A549 (cell line): ENCODE data around the gene ANKRD17.

ENCODE experiments used
- CEBPB ChIP-seq, 2 experiments: fragments of >200 bp in 1 of 2; sonication (Bioruptor Twin) in 1 of 2; formaldehyde crosslinking in 1 of 2; IDR thresholded peaks; 2 replicates each; pipeline ENCODE4 v1.6.1; 2012 to 2016
- CTCF ChIP-seq: fragments of >200 bp; sonication (Bioruptor Twin); formaldehyde crosslinking; IDR thresholded peaks from 3 replicates; pipeline ENCODE4 v1.5.1; 2016
- E2F6 ChIP-seq: IDR thresholded peaks from 2 replicates; pipeline ENCODE4 v1.6.1; 2012; ENCODE audit warnings: low read depth, borderline replicate concordance
- FOXS1 ChIP-seq: fragments of 250-450 bp; sonication (Bioruptor Pico); IDR thresholded peaks from 2 replicates; pipeline ENCODE4 v1.5.0; 2020; ENCODE audit warnings: mild to moderate bottlenecking, moderate library complexity
- MAZ ChIP-seq: fragments of 150-350 bp; IDR thresholded peaks from 2 replicates; pipeline ENCODE4 v1.6.1; 2014; ENCODE audit warnings: antibody characterized with exemption, low read depth, low read length, borderline replicate concordance
- PBX3 ChIP-seq: IDR thresholded peaks from 2 replicates; pipeline ENCODE4 v1.6.1; 2012
- POLR2A ChIP-seq: IDR thresholded peaks from 2 replicates; pipeline ENCODE4 v1.6.1; 2012; ENCODE audit warnings: mild to moderate bottlenecking, low read length
- RCOR1 ChIP-seq: fragments of 150-350 bp; IDR thresholded peaks from 2 replicates; pipeline ENCODE4 v1.6.1; 2014; ENCODE audit warnings: antibody characterized with exemption, low read length, low read depth
- REST ChIP-seq: fragments of 200-600 bp; sonication (generic); IDR thresholded peaks from 2 replicates; pipeline ENCODE4 v1.6.1; 2016; ENCODE audit warnings: antibody characterized with exemption, mild to moderate bottlenecking, moderate library complexity
- TP53 ChIP-seq: fragments of 250-450 bp; sonication (Bioruptor Pico); IDR thresholded peaks from 2 replicates; pipeline ENCODE4 v1.5.0; 2021; ENCODE audit warnings: mild to moderate bottlenecking, moderate library complexity
- USF2 ChIP-seq: fragments of 450-650 bp; IDR thresholded peaks from 2 replicates; pipeline ENCODE4 v1.6.1; 2014; ENCODE audit warnings: antibody characterized with exemption
- ZNF302 ChIP-seq: fragments of 250-450 bp; sonication (Bioruptor Pico); IDR thresholded peaks from 2 replicates; pipeline ENCODE4 v1.9.0; 2021; ENCODE audit warnings: inconsistent platforms, mild to moderate bottlenecking, moderate library complexity

GRCh38 chr4:73161527-73162185 lies 96.9 kb downstream of the ANKRD17 start:
- TF ChIP-seq RCOR1 (no peak), ZNF302 (no peak), REST (no peak), CTCF (no peak), E2F6 (no peak), POLR2A (no peak), TP53 (CRISPR knock-in tag) (no peak), PBX3 (no peak), MAZ (no peak), USF2 (no peak), FOXS1 (CRISPR knock-in tag) (no peak), CEBPB (IDR thresholded peaks at IDR 0.05) (no peak)
